HG02970 (cell line): ENCODE results near the gene MIPOL1.
"Not testable (repeated sequence)": the region's sequence is repeated elsewhere in the genome, so short reads cannot be mapped to it uniquely, and the experiment has no call there.

ENCODE experiments used
- ATAC-seq: cut with Tn5 transposase; IDR thresholded peaks from one replicate; pipeline ENCODE4 v1.9.1; 2021; ENCODE audit warnings: mild to moderate bottlenecking, moderate library complexity, moderate number of reproducible peaks; ENCODE audit not compliant: unreplicated experiment, low FRiP score

Gene MIPOL1

GRCh38 chr14:37186865-37187264, 10.9 kb upstream of the MIPOL1 start:
- no peak for ATAC-seq

GRCh38 chr14:37187294-37187693, 10.4 kb upstream of the MIPOL1 start:
- ATAC-seq = no peak

GRCh38 chr14:37187840-37188577, 9.7 kb upstream of the MIPOL1 start:
- not testable (repeated sequence) for ATAC-seq

- not testable (repeated sequence) for ATAC-seq
Observed at GRCh38 chr14:37189733-37190132, 8.0 kb upstream of the MIPOL1 start.

GRCh38 chr14:37194698-37195097, 3.0 kb upstream of the MIPOL1 start:
- ATAC-seq = no peak

GRCh38 chr14:37195327-37195726, 2.4 kb upstream of the MIPOL1 start:
- no peak for ATAC-seq

GRCh38 chr14:37196604-37197420, 925 bp upstream of the MIPOL1 start:
- no peak for ATAC-seq

GRCh38 chr14:37198273-37198598, 499 bp downstream of the MIPOL1 start:
- no peak for ATAC-seq

GRCh38 chr14:37198907-37199306, 1.2 kb downstream of the MIPOL1 start:
- ATAC-seq = no peak

- no peak for ATAC-seq
Observed at GRCh38 chr14:37201724-37202123, 4.0 kb downstream of the MIPOL1 start.

GRCh38 chr14:37202265-37202664, 4.5 kb downstream of the MIPOL1 start:
- ATAC-seq = no peak

GRCh38 chr14:37202812-37203211, 5.1 kb downstream of the MIPOL1 start:
- no peak for ATAC-seq

- ATAC-seq = no peak
Observed at GRCh38 chr14:37203423-37203822, 5.7 kb downstream of the MIPOL1 start.

- not testable (repeated sequence) for ATAC-seq
Observed at GRCh38 chr14:37205623-37206605, 8.2 kb downstream of the MIPOL1 start.

GRCh38 chr14:37209617-37210016, 11.9 kb downstream of the MIPOL1 start:
- ATAC-seq = not testable (repeated sequence)

- ATAC-seq = no peak
Observed at GRCh38 chr14:37210448-37210847, 12.7 kb downstream of the MIPOL1 start.

- no peak for ATAC-seq
Observed at GRCh38 chr14:37213016-37213415, 15.3 kb downstream of the MIPOL1 start.

GRCh38 chr14:37215345-37215744, 17.6 kb downstream of the MIPOL1 start:
- ATAC-seq = no peak

GRCh38 chr14:37221073-37221472, 23.3 kb downstream of the MIPOL1 start:
- ATAC-seq = no peak

- ATAC-seq = no peak
Observed at GRCh38 chr14:37223947-37224474, 26.3 kb downstream of the MIPOL1 start.
